ENCODE measurements around the gene JDP2.
A peak's percentile ranks its signal among the peaks of the same experiment; 100 is the strongest.

JDP2 gene

GRCh38 chr14:75438486-75439080 is 10.8 kb downstream of the JDP2 start:
- no peak for DNase-seq

GRCh38 chr14:75439989-75440388 is 12.2 kb downstream of the JDP2 start:
- DNase-seq: no peak

GRCh38 chr14:75440733-75441477 is 13.1 kb downstream of the JDP2 start:
- no peak for DNase-seq

- no peak for DNase-seq
Observed at GRCh38 chr14:75441728-75442127, 13.9 kb downstream of the JDP2 start.

GRCh38 chr14:75442166-75442565 is 14.3 kb downstream of the JDP2 start:
- no peak for DNase-seq

- no peak for DNase-seq
Observed at GRCh38 chr14:75442642-75443041, 14.8 kb downstream of the JDP2 start.

GRCh38 chr14:75443203-75443969 is 15.6 kb downstream of the JDP2 start:
- no peak for DNase-seq

GRCh38 chr14:75445236-75445635 is 17.4 kb downstream of the JDP2 start:
- DNase-seq: no peak

GRCh38 chr14:75445963-75446362 is 18.1 kb downstream of the JDP2 start:
- DNase-seq: no peak

- no peak for DNase-seq
Observed at GRCh38 chr14:75446447-75446846, 18.6 kb downstream of the JDP2 start.

DNA sequence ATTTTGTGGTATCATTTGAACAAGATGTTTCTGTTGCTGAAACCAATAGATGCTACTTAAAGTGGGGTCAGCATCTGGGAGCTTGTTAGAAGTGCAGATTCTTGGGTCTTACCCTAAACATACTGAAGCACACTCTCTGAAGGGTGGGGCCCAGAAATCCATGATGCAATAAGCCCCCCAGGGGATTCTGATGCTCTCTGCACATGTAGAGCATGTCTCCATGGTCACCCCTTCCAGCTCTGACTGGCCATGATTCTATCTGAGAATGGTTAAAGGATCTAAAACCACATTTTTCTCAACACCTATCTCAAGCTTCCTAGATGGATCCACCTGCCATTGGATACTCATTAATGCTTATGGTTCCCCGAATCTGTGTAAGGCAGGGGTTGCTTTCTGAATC is 20.4 kb downstream of the JDP2 start:
- no peak for DNase-seq

DNA sequence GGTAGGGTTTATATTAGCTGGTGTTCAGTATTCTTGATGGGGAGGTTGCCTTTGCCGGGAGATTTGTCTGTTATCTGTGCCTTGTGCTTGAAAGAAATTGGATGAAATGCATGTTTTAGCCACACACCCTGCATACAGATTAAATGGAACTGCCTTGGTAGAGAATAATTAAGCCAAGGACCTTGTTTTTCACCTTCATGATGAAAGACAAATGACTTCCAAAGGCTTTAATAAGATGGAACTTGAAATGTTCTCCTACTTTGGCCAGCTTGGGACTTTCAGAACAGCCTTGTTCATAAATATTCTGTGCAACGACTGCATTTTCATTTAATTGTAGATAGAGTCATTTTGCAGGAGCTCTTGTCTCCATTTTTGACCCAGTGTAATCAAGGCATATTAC is 21.2 kb downstream of the JDP2 start:
- DNase-seq: no peak

DNA sequence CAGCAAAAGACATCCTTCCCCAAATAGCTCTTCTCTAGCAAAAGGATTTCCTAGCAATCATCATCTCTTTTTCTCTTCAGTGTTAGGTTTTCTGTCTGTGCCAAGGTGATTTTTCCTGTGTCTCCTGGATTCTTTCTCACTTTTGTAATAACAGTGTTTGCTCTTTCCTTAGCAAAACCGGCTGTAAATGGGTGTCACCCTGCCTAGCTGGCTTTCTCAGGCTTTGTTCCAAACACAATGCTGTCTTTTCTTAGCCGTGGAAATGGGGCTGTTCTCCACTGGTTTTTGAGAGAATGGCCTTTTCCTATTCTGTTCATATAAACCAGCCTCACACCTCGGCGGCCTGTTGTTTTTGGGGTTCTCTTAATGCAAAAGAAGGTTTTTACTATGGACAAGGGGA is 21.9 kb downstream of the JDP2 start:
- no peak for DNase-seq

DNA sequence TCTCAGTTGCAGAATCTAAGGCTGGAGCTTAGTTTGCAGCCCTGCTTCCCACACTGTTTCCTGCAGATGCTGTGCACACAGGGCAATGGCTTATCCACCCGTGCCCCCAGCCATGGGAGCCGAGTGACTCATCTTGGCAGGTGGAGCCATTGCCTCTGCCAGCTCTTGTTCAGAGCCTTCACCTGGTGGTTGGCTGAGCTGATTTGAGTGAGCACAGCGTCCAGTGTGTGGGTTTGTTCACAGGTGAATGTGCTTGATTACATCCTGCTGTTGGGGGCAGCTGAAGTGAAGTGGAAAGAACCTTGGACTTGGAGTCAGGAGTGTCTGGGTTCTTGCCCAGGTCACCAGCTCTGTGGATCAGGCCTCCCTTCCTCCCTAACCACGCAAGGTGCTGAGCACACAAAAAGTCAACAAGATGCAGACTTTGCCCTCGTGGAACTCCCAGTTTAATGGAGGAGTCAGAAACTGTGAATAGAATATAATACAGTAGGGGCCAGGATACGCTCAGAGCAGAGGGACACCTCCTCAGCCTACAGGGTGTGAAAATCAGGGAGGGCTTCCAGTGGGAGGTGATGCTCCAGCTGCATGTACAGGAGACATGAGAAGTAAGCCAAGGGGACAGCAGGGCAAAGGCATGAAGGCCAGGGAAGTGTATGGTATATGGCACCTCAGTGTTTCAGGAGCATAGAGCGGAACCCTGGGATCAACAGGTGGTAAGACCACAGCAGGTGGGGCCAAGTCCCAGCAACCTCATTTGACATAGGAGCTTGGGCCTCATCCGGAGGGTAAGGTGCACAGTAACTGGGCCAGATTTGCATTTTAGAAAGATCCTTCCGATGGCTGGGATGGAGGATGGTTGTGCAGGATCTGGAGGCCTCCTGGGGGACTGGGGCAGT is 22.8 kb downstream of the JDP2 start:
- no peak for DNase-seq

DNA sequence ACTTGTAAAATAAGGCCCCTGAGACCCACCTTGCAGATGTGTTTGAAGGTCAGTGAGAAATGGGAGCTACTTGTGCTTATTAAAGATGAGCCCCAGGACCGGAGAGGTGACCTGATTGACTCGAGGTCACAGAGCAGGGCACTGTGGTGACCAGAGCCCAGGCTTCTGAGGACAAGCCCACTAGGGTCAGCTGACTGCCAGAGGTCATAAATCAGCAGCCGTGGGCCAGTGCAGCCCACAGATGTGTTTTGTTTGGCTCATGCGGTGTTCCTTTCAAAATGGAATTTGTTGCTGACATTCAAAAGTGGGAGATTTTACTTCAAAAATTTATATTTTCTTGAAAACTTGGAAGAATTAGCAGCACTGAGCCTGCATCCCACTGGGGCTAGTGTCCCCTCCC is 24.5 kb downstream of the JDP2 start:
- DNase-seq: no peak

DNA sequence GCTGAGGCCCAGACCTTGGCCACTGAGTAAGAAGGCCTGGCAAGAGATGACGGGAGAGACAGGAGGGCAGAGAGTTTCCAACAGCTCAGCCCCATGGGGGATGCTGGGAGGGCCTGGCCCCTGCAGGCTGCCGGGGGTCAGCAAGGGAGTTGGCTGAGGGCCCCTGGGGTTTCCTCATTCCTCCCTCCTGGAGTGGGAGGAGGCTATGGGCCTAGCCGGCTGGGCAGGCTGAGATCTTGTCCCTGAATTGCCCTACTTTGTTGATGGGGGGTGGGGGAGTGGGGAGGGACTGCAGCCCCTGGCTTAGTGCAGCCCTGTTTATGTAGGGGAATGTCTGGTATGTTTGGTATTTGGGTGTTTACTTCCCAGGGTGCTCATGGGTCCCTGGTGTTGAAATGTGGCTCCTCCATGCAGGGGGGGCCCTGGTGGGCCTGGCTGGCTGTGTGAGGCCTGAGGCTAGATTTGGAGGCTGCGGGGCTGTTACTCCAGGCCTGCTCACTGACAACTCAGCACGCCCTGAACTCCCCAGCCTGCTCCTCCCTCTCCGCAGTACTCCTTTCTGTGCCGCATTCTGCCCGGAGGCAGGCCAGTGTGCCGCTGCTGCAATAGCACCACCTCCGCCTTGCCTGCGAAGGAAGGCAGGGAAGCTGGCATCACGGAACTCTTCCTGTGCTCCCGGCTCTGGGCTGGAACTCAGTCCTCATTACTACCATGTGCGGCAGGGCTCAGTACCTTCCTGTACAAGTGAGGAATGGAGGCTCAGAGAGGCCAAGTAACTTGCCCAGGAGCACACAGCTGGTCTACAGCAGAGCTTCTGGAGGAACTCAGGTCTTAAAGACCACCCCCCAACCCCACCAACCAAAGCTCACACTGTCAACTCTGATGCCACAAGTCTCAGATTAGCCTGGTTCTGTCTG is 25.3 kb downstream of the JDP2 start:
- DNase-seq: no peak

DNA sequence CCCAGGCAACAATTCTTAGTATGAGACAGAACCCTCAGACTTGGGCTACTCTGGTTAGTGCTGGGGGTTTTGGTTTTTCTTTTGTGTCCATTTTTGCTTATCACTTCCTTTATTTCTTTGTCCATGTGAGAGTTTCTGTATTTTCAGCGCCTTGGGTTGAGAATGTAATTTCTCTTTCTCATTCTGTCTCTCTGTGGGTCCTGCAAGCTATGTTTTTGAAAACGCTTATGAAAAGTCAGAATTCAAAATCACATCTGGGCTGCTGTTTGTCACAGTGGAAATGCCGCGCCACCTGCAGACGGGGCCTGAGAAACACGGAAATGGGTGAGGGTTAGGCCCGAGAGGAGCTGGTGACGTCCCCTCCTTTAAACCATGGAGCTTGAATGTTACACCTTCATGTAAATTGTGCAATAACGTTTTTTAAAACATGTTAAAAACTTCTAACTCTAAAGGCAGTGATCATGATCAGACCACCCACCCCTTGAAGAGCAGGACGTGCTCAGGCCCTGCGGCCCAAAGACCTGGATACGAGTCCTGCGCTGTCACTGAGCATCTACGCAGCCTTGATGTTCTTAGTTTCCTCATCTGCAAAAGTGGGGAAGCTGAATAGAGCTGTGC is 26.1 kb downstream of the JDP2 start:
- DNase-seq: no peak

DNA sequence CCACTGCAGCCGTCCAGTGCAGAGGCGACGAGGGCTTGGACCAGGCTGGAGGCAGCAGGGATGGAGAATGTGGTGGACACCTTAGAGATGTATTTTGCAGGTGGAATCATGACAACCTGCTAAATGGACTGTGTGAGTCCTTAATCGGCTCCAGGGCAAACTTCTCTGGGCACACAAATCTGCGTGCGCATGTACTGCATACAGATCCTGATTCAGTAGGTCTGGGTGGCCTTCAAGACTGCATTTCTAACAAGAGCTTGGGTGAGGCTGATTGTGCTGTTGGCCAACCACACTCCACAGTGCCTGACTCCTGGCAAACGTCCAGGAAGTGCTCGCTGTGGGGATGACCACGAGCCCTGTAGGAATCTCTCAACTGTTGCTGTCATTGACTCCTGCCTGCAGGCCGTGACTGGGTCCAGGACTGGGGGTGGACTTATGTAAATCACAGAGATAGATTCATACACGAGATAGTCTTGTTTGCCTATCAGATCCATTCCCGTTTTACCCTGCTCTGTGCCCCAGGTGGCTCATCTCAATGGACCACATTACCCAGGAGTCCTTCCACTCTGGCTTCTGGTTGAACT is 27.2 kb downstream of the JDP2 start:
- DNase-seq: peak; percentile 4

DNA sequence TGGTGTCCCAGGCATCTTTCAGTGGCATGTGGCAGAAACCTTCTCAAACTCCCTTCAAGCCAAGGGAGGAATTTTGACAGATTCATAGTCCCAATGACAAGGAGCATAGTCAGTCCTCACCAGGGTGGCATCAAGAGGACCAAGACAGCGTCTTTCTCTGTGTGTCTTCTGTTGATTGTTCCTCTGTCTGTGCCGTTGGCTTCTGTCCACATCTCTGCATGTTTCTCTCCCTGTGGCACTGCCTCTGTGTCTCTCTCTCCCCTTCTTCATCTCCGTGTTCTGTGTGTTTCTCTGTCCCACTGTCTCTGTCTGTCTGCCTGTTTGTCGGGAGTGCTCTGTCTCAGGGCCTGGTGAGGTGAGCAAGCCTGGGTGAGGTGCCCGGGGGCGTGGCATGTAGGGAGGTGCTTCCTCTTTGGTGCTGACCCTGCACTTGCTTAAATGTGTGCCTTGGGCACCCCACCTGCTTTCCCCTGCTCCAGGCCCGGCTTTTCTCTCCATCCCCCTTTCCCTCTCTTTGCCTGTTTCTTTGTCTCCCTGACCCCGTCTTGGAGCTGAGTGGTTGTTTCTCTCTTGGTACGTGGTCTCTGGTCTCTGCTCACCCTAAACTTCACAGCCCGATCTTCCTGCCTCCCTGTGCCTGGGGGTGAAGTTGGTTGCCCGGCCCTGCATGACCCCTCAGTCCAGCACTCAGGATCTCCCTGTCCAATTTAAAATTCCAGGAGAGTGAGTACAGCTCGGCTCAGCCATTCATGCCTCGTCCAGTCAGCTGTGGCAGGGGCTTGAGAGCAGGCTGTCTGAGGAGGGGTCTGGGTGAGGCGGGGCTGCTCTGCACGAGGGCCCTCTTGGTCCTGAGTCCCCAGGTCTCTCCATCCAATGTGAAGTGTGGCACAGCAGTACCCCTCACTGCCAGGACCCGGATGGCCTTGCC is 28.5 kb downstream of the JDP2 start:
- DNase-seq: no peak

DNA sequence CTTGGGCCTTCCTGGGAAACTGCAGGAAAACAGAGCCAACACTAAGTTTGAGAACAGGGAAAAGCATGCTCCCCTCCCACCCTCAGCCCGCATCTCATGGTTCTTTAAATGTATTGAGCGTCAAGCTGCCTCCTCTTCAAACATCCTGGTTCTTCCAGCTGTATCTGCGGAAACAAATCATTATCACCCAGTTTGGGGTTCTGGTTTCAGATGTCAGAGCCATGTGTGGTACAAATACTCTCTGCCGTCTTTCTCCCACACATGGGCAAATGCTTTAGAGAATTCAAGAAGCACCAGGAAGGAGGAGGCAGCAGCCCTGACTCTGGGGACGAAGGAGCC is 29.1 kb downstream of the JDP2 start:
- no peak for DNase-seq

Data from NCI-H146 (cell line).